Neural cell (in vitro differentiated cells): ENCODE measurements around the gene KRTAP4-3. TPM values are rescaled to one million over a fixed set of nuclear protein-coding genes. Genes with fewer than 3 reads are reported as not detected.

Experiments used
- H2AFZ ChIP-seq: fragments of 200-600, 300-800 bp; sonication (generic), shearing (Covaris generic); 2 replicates; pipeline ENCODE4 v1.6.0; 2014; ENCODE audit warnings: low read depth, mild to moderate bottlenecking, antibody characterized with exemption, low read length, moderate library complexity
- H3F3A ChIP-seq: fragments of 200-600 bp; shearing (Covaris generic); 2 replicates; pipeline ENCODE4 v1.6.1; 2016; ENCODE audit warnings: mild to moderate bottlenecking, moderate library complexity, mixed read lengths, antibody characterized with exemption, low read length; ENCODE audit not compliant: insufficient read depth, poor library complexity, severe bottlenecking
- H3K27ac ChIP-seq: fragments of 200-600, 300-800 bp; sonication (generic), shearing (Covaris generic); 2 replicates; pipeline ENCODE4 v1.5.1; 2014; ENCODE audit warnings: mild to moderate bottlenecking, low read length, moderate library complexity
- H3K27me3 ChIP-seq: fragments of 300-800, 200-600 bp; sonication (generic), shearing (Covaris generic); 2 replicates; pipeline ENCODE4 v1.6.0; 2014; ENCODE audit warnings: mild to moderate bottlenecking, low read depth, low read length, moderate library complexity; ENCODE audit not compliant: insufficient read depth
- H3K36me3 ChIP-seq: fragments of 300-800, 200-600 bp; sonication (generic), shearing (Covaris generic); 2 replicates; pipeline ENCODE4 v1.5.1; 2014; ENCODE audit warnings: mild to moderate bottlenecking, antibody characterized with exemption, low read length, moderate library complexity; ENCODE audit not compliant: insufficient read depth
- H3K4me2 ChIP-seq: fragments of 300-800, 200-600 bp; sonication (generic), shearing (Covaris generic); 2 replicates; pipeline ENCODE4 v1.6.0; 2014; ENCODE audit warnings: mild to moderate bottlenecking, low read length
- H3K4me3 ChIP-seq: fragments of 300-800, 200-600 bp; sonication (generic), shearing (Covaris generic); 2 replicates; pipeline ENCODE4 v1.5.1; 2014; ENCODE audit warnings: mild to moderate bottlenecking, low read length, moderate library complexity
- H3K79me2 ChIP-seq: fragments of 200-600 bp; shearing (Covaris generic); replicated peaks from 2 replicates; pipeline ENCODE4 v1.6.0; 2014; ENCODE audit warnings: mild to moderate bottlenecking, low read length, moderate library complexity; ENCODE audit not compliant: insufficient read depth
- H3K9ac ChIP-seq: fragments of 300-800, 200-600 bp; sonication (generic), shearing (Covaris generic); 2 replicates; pipeline ENCODE4 v1.6.1; 2016; ENCODE audit warnings: mild to moderate bottlenecking, low read length, mixed read lengths
- H3K9me2 ChIP-seq: fragments of 200-600 bp; shearing (Covaris generic); 2 replicates; pipeline ENCODE4 v1.6.1; 2016; ENCODE audit warnings: mild to moderate bottlenecking, low read length, mixed read lengths; ENCODE audit not compliant: insufficient read depth
- H3K9me3 ChIP-seq: fragments of 200-600, 300-800 bp; sonication (generic), shearing (Covaris generic); 2 replicates; pipeline ENCODE4 v1.6.1; 2016; ENCODE audit warnings: mild to moderate bottlenecking, mixed run types, low read length, moderate library complexity, mixed read lengths
- H4K20me1 ChIP-seq: fragments of 200-600 bp; shearing (Covaris generic); 2 replicates; pipeline ENCODE4 v1.6.1; 2016; ENCODE audit warnings: mild to moderate bottlenecking, mixed run types; ENCODE audit not compliant: insufficient read depth
- EP300 ChIP-seq: fragments of 450-650 bp; conservative IDR thresholded peaks from 2 replicates; pipeline ENCODE4 v1.6.1; 2014; ENCODE audit warnings: antibody characterized with exemption, mild to moderate bottlenecking, moderate library complexity; ENCODE audit not compliant: poor library complexity, severe bottlenecking
- EZH2 ChIP-seq: fragments of 200-600, 300-800 bp; shearing (Covaris generic), sonication (generic); IDR thresholded peaks from 2 replicates; pipeline ENCODE4 v1.6.1; 2014; ENCODE audit warnings: antibody characterized with exemption, low read length, borderline replicate concordance, mild to moderate bottlenecking; ENCODE audit not compliant: insufficient read depth, poor library complexity, severe bottlenecking
- MXI1 ChIP-seq: fragments of 450-650 bp; conservative IDR thresholded peaks from 2 replicates; pipeline ENCODE4 v1.6.1; 2014; ENCODE audit warnings: antibody characterized with exemption, mild to moderate bottlenecking; ENCODE audit not compliant: poor library complexity, severe bottlenecking
- POLR2AphosphoS5 ChIP-seq: IDR thresholded peaks from 2 replicates; pipeline ENCODE4 v1.6.1; 2012
- RAD21 ChIP-seq: fragments of 450-650 bp; conservative IDR thresholded peaks from 2 replicates; pipeline ENCODE4 v1.6.1; 2014; ENCODE audit warnings: antibody characterized with exemption, mild to moderate bottlenecking, moderate library complexity
- SMC3 ChIP-seq: fragments of 450-650 bp; conservative IDR thresholded peaks from 2 replicates; pipeline ENCODE4 v1.6.1; 2014; ENCODE audit warnings: antibody characterized with exemption, mild to moderate bottlenecking, moderate library complexity; ENCODE audit not compliant: poor library complexity
- TAF1 ChIP-seq: IDR thresholded peaks from 2 replicates; pipeline ENCODE4 v1.6.1; 2012; ENCODE audit warnings: low read depth
- polyA plus RNA-seq: library from polyadenylated mRNA; depleted of rRNA; stranded (reverse); fragments of >200 nt; gene quantifications from 2 replicates; pipeline ENCODE4 v1.2.3, GENCODE V29; 2014
- TF ChIP-seq, protein P1 (sequence below): IDR thresholded peaks from 2 replicates; pipeline ENCODE4 v1.6.1; 2012; ENCODE audit warnings: borderline replicate concordance
- TF ChIP-seq, protein P2 (sequence below): fragments of 450-650 bp; IDR thresholded peaks from 2 replicates; pipeline ENCODE4 v1.5.1; 2014; ENCODE audit warnings: antibody characterized with exemption, mild to moderate bottlenecking, moderate library complexity; ENCODE audit not compliant: poor library complexity, severe bottlenecking

Gene KRTAP4-3
- polyA plus RNA-seq, 1 donor from 2014 or later = not detected

DNA sequence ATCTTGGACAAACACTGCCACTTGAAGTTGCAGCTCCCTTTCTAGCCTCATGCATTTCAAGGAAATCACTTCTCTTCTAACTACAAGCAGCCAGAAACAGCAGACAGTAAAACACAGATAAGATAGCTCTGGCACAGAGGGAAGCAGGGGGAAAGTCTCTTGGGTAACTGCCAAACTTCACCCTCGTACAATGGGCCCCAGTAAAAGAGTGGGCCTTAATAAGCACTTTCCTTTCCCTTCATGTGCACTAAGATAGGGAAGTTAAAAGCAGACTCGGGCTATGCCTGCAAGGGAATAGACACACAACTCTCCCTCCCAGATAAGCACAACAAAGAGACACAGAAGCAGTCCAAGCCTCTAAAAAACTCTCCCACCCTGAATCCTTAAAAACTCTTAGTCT lies 14.2 kb downstream of the KRTAP4-3 start:
- H3K9me3 ChIP-seq = no peaks in the 10 kb centered on the region
- H3K9me2 ChIP-seq = no peaks in the 10 kb centered on the region
- TF ChIP-seq, protein P1, sequence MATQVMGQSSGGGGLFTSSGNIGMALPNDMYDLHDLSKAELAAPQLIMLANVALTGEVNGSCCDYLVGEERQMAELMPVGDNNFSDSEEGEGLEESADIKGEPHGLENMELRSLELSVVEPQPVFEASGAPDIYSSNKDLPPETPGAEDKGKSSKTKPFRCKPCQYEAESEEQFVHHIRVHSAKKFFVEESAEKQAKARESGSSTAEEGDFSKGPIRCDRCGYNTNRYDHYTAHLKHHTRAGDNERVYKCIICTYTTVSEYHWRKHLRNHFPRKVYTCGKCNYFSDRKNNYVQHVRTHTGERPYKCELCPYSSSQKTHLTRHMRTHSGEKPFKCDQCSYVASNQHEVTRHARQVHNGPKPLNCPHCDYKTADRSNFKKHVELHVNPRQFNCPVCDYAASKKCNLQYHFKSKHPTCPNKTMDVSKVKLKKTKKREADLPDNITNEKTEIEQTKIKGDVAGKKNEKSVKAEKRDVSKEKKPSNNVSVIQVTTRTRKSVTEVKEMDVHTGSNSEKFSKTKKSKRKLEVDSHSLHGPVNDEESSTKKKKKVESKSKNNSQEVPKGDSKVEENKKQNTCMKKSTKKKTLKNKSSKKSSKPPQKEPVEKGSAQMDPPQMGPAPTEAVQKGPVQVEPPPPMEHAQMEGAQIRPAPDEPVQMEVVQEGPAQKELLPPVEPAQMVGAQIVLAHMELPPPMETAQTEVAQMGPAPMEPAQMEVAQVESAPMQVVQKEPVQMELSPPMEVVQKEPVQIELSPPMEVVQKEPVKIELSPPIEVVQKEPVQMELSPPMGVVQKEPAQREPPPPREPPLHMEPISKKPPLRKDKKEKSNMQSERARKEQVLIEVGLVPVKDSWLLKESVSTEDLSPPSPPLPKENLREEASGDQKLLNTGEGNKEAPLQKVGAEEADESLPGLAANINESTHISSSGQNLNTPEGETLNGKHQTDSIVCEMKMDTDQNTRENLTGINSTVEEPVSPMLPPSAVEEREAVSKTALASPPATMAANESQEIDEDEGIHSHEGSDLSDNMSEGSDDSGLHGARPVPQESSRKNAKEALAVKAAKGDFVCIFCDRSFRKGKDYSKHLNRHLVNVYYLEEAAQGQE = no peak
- no peak for TF ChIP-seq POLR2AphosphoS5
- TF ChIP-seq EP300 = no peak
- no peak for TF ChIP-seq SMC3
- TF ChIP-seq MXI1 = no peak
- no peak for TF ChIP-seq TAF1
- TF ChIP-seq, protein P2, sequence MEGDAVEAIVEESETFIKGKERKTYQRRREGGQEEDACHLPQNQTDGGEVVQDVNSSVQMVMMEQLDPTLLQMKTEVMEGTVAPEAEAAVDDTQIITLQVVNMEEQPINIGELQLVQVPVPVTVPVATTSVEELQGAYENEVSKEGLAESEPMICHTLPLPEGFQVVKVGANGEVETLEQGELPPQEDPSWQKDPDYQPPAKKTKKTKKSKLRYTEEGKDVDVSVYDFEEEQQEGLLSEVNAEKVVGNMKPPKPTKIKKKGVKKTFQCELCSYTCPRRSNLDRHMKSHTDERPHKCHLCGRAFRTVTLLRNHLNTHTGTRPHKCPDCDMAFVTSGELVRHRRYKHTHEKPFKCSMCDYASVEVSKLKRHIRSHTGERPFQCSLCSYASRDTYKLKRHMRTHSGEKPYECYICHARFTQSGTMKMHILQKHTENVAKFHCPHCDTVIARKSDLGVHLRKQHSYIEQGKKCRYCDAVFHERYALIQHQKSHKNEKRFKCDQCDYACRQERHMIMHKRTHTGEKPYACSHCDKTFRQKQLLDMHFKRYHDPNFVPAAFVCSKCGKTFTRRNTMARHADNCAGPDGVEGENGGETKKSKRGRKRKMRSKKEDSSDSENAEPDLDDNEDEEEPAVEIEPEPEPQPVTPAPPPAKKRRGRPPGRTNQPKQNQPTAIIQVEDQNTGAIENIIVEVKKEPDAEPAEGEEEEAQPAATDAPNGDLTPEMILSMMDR = no peak
- TF ChIP-seq RAD21 = no peak
- no peak for TF ChIP-seq EZH2
- H4K20me1 ChIP-seq = no peaks in the 10 kb centered on the region
- no peaks in the 10 kb centered on the region for H3F3A ChIP-seq
- H3K4me3 ChIP-seq = no peak overlapping the region
- no peak overlapping the region for H3K27ac ChIP-seq
- H3K36me3 ChIP-seq = no peaks in the 10 kb centered on the region
- no peak overlapping the region for H2AFZ ChIP-seq
- H3K79me2 ChIP-seq = no peaks in the 10 kb centered on the region
- no peak overlapping the region for H3K9ac ChIP-seq
- H3K4me2 ChIP-seq = no peak overlapping the region
- no peaks in the 10 kb centered on the region for H3K27me3 ChIP-seq

DNA sequence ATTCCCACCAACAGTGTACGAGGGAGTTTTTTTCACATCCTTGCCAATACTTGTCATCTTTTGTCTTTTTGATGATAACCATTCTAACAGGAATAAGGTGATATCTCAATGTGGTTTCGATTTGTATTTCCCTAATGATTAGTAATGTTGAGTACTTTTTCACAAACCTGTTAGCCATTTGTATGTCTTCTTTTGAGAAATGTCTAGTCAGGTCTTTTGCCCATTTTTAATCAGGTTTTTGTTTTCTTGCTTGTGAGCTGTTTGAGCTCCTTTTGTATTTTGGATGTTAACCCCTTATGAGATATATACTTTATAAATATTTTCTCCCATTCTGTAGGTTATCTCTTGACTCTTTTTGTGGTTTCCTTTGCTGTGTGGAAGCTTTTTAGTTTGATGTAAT lies 16.5 kb downstream of the KRTAP4-3 start:
- Histone ChIP-seq H3K79me2 (no peaks in the 10 kb centered on the region), H2AFZ (no peak overlapping the region), H4K20me1 (no peaks in the 10 kb centered on the region), H3K27ac (no peak overlapping the region), H3K9me3 (no peaks in the 10 kb centered on the region), H3F3A (no peaks in the 10 kb centered on the region), H3K4me2 (no peak overlapping the region), H3K36me3 (no peaks in the 10 kb centered on the region), H3K4me3 (no peak overlapping the region), H3K9ac (no peak overlapping the region), H3K27me3 (no peaks in the 10 kb centered on the region), H3K9me2 (no peaks in the 10 kb centered on the region)
- TF ChIP-seq SMC3 = no peak
- no peak for TF ChIP-seq MXI1
- no peak for TF ChIP-seq POLR2AphosphoS5
- TF ChIP-seq, protein P2 = no peak
- no peak for TF ChIP-seq RAD21
- TF ChIP-seq, protein P1 = no peak
- no peak for TF ChIP-seq TAF1
- TF ChIP-seq EP300 = no peak
- TF ChIP-seq EZH2 = no peak
